Myocyte (in vitro differentiated cells): ENCODE measurements around the gene TRIM40. TPM values are rescaled to one million over a fixed set of nuclear protein-coding genes. Genes with fewer than 3 reads are reported as not detected.

Experiments used
- DNase-seq: peaks from one replicate; pipeline ENCODE4 v3.0.0-alpha.2; 2012; ENCODE audit warnings: low read depth
- polyA plus RNA-seq: library from polyadenylated mRNA; unstranded; fragments of >200 nt; gene quantifications from one replicate; pipeline ENCODE4 v1.2.1, GENCODE V29; 2012; ENCODE audit warnings: missing spikeins
- total RNA-seq: library from RNA; depleted of rRNA; stranded (reverse); fragments of >200 nt; gene quantifications from 2 replicates; pipeline ENCODE4 v1.2.3, GENCODE V29; 2014

The TRIM40 gene
- total RNA-seq: not detected in 2 replicates
- polyA plus RNA-seq: not detected

- DNase-seq: no peak
Observed at GRCh38 chr6:30135757-30136156, at the start of gene TRIM40. Gene TRIM40, plus strand, starts transcription at chr6:30136140. Its CDS starts 897 bp downstream, at chr6:30137037.

GRCh38 chr6:30087876-30088275 lies 48.1 kb upstream of the TRIM40 start:
- no peak for DNase-seq

- DNase-seq: peak; percentile 77
Observed at GRCh38 chr6:30091577-30092381, 44.2 kb upstream of the TRIM40 start.

DNA sequence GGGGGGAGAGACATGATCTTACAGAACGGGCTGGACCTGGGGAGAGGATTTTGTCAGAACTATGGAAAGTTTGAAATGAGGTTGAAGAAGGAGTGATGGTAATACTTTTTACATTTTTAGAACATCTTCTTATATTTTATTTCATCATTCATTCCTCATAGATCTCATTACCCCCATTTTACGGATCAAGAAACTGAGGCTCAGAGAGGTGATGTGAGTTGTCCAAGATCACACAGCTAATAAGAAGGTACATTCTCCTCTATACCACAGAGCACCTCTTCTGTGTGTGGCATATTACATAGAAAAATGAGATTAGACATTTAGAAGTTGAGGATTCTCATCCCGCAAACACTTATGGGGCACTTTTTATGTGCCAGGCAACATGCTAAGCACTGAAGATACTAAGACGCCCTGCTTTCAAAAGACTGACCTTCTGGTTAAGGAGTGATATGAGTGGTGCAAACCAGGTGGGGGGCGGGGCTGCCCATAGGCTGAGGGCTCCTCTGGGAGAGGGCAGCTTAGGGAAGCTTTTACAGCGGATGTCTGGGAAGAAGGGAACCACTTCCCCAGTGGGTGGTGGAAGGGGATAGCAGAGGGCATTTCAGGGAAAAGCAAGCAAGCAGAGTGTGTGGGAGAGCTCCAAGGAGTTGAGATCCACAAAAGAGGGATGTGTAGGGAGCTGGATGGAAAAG lies 42.9 kb upstream of the TRIM40 start:
- no peak for DNase-seq

DNA sequence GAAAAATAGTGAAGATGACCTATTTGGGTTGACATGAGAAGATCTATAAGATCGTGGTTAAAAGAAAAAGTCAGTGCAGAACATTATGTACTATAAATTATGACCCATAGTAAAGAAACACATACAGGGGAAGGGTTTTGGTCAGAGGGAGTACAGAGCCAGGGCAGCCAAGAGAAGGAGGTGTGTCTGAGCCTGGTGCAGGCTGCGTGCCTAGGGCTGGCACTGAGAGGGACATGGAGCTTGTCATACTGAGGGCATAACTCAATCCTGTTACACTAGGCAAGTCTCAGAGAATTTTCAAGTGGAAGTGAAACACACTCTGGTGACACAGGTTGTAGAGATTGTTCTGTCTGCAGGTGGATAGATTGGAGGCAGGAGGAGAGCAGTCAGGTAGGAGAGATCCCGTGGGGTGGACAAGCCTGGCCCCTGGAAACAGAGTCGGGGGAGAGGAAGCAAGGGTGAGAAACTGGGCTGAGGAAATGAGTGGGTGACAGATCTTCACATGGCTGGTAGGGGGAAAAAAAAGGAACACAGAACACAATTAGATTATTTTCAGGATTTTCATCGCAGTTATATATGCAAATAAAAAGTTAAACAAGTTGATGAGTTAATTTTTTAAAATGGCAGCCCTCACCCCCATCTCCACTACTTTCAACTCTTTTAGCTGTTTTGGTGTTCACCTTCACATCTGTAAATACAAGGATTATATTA lies 41.8 kb upstream of the TRIM40 start:
- DNase-seq: no peak

- no peak for DNase-seq
Observed at GRCh38 chr6:30096829-30097228, 39.1 kb upstream of the TRIM40 start.

DNA sequence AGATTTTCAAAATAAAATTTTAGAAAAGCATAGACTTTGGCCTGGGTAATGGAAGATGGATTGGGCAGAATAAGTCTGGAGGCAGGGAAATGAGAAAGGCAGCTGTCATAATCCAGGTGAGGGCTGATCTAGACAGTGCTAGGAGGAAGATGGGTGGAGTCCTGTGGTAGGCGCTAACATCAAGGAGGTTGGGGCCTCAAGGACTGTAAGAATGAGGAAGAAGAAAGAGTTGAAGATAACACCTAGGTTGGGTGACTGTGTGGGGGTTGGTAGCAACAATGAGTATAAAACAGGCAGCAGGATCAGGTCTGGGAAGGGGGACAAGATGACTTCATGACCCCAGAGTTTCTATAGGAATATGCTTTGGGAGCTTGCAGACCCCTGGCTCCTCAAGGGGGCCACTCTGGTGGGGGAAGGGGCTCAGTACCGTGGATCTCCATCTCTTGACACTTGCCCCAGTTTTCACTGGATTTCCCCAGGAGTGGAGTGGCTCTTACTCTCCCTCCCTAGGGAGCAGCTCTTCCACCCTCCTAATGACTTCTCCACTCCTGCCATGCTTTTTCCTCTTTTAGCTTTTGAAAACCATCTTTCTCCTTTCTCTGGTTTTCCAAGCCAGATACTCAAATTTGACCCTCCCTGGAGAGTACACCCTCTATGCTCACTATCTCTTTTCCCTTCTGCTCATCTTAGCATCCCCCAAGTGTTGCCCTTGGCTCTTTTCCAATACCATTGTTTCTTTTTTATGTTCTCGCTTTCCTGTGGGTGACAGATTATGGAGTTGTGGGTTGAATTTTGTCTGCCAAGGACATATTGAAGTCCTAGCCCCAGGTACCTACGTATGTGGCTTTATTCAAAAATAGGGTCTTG lies 37.8 kb upstream of the TRIM40 start:
- no peak for DNase-seq

GRCh38 chr6:30100154-30100553 lies 35.8 kb upstream of the TRIM40 start:
- DNase-seq: no peak

DNA sequence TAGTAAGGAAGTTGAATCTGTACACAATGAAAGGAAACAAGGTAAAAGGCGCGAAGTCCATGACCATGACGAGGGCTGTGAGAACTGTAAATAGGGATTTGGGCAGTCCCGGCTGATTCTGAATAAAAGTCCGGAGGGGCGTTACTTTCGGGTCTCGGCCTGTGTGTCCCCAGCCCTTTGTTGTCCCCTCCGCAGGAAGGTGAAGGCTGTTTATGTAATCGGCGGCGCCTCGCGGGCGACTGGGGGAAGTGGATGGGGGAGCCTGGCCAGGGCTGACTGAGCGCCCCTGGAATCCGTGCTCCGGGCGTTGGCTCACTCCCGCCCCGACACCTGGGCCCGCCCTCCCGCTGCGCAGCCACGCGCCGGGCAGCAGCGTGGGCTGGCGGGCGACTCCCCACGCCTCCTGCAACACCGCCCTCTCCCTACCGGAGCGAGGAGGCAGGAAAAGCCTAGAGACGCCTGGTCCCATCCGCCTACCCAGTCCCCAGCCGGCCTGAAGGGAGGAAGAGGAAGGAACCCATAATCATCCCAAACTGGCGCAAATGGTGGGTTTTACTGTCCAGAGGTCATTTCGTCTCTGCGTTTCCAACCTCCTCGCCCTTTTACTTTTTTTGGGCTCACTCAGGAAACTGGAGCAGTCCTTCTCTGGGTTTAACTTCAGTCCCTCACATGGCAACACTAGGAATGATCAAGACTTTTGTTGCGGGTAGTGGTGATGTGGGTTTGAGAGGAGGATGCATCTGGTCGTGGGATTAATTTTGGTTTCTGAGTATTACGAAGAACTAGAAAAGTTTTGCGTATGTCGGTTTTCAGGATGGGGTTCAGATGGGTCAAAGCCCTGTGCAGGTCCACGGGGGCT lies 35.1 kb upstream of the TRIM40 start:
- DNase-seq: no peak

GRCh38 chr6:30101444-30102413 lies 34.2 kb upstream of the TRIM40 start:
- DNase-seq: peak; percentile 88

GRCh38 chr6:30102414-30102969 lies 33.4 kb upstream of the TRIM40 start:
- DNase-seq: peak; percentile 51

- DNase-seq: peak; percentile 95
Observed at GRCh38 chr6:30102970-30103871, 32.7 kb upstream of the TRIM40 start.

GRCh38 chr6:30103872-30104179 lies 32.1 kb upstream of the TRIM40 start:
- DNase-seq: no peak

DNA sequence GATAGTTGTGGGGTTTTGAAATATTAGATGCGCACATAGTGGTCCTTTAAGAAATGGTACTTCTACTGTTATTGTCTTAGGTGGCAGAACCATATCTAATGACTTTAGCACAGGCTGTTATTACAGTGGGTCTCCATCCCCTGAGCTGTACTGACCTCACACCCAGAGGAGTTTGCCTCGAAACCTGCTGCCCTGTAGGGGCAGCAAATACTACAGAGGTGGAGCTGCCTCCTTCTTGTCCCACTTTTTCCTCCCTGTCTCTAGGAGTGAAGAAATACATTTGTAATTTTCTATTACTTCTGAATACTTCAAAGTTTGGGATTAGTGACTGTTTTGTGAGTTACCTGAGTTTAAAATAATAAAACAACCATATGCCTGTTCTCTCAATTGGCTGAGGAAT lies 31.3 kb upstream of the TRIM40 start:
- no peak for DNase-seq

GRCh38 chr6:30111266-30111856 lies 24.6 kb upstream of the TRIM40 start:
- no peak for DNase-seq

GRCh38 chr6:30112402-30112994 lies 23.4 kb upstream of the TRIM40 start:
- no peak for DNase-seq
